ENCODE data around the gene SAT2.

GRCh38 chr17:7590743-7591142, 36.9 kb downstream of the SAT2 start:
- TF ChIP-seq POLR2A (IDR thresholded peaks at IDR 0.05), result no peak
- TF ChIP-seq CTCF (IDR thresholded peaks at IDR 0.05), result no peak
